Limb (tissue), 2 donors: ENCODE results near the gene PLA2G4E.

ENCODE experiments used
- DNase-seq, 2 donors: peaks; one replicate each; pipeline ENCODE4 v3.0.0-alpha.2; 2016; ENCODE audit errors: extremely low spot score in 2 of 2

PLA2G4E gene

GRCh38 chr15:42050484-42051255 is 29.8 kb upstream of the PLA2G4E start:
- DNase-seq: peak in 1 of 2 donors; percentile 36

GRCh38 chr15:42048821-42049200 is 28.0 kb upstream of the PLA2G4E start:
- DNase-seq: no peak

- DNase-seq: no peak
Observed at GRCh38 chr15:42048080-42048820, 27.4 kb upstream of the PLA2G4E start.

- no peak for DNase-seq
Observed at GRCh38 chr15:42046597-42046996, 25.8 kb upstream of the PLA2G4E start.

- DNase-seq: no peak
Observed at GRCh38 chr15:42045211-42045615, 24.4 kb upstream of the PLA2G4E start.

- DNase-seq: no peak
Observed at GRCh38 chr15:42042602-42043400, 22.0 kb upstream of the PLA2G4E start.

- no peak for DNase-seq
Observed at GRCh38 chr15:42038401-42038800, 17.6 kb upstream of the PLA2G4E start.

- DNase-seq: peak in 1 of 2 donors; percentile 51
Observed at GRCh38 chr15:42037656-42038055, 16.8 kb upstream of the PLA2G4E start.

- DNase-seq: no peak
Observed at GRCh38 chr15:42036966-42037365, 16.1 kb upstream of the PLA2G4E start.

GRCh38 chr15:42036112-42036905 is 15.5 kb upstream of the PLA2G4E start:
- DNase-seq: no peak

GRCh38 chr15:42035435-42035761 is 14.6 kb upstream of the PLA2G4E start:
- DNase-seq: no peak

GRCh38 chr15:42034628-42035434 is 14.0 kb upstream of the PLA2G4E start:
- DNase-seq: no peak

GRCh38 chr15:42033214-42033873 is 12.5 kb upstream of the PLA2G4E start:
- no peak for DNase-seq

GRCh38 chr15:42032376-42033213 is 11.8 kb upstream of the PLA2G4E start:
- DNase-seq: no peak

GRCh38 chr15:42031198-42031915 is 10.5 kb upstream of the PLA2G4E start:
- DNase-seq: no peak

GRCh38 chr15:42027521-42027920 is 6.7 kb upstream of the PLA2G4E start:
- DNase-seq: no peak

GRCh38 chr15:42024303-42024702 is 3.5 kb upstream of the PLA2G4E start:
- no peak for DNase-seq

- DNase-seq: no peak
Observed at GRCh38 chr15:42021593-42021992, 751 bp upstream of the PLA2G4E start.
